ENCODE measurements around the gene TNFRSF19. TPM values are rescaled to one million over a fixed set of nuclear protein-coding genes. Genes with fewer than 3 reads are reported as not detected.
A peak's percentile ranks its signal among the peaks of the same experiment; 100 is the strongest.

Gene TNFRSF19
- total and polyA plus RNA-seq, 2 of the 13 experiments (the other 11 are each of a cell fraction or from before 2014, with no cell fraction given) = 75.3 to 77.7 TPM

DNA sequence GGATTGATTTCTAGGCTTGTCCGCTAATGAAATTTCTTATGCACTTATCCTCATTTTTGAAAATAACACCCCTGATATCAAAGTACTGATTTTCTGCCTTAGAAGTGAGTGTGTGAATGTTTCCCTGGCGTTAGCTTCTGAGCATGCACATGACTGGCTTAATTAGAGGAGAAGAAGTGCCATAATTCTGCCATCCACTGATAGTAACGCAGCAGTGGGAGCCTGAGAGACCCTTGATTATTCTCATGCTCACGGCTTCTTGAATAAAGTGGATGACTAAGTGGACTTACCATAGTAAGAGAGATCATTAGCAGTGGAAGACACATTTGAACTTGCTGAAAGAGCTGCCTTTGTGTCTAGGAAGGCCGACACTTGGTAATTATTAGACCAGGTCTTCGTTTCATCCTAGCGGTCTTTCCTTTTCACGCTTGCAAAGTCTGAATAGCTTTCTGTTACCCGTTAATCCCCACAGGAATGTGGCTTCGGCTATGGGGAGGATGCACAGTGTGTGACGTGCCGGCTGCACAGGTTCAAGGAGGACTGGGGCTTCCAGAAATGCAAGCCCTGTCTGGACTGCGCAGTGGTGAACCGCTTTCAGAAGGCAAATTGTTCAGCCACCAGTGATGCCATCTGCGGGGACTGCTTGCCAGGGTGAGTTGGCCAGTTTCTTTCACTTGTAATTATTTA lies 45.3 kb downstream of the TNFRSF19 start (continued):
- TF ChIP-seq, protein P1, sequence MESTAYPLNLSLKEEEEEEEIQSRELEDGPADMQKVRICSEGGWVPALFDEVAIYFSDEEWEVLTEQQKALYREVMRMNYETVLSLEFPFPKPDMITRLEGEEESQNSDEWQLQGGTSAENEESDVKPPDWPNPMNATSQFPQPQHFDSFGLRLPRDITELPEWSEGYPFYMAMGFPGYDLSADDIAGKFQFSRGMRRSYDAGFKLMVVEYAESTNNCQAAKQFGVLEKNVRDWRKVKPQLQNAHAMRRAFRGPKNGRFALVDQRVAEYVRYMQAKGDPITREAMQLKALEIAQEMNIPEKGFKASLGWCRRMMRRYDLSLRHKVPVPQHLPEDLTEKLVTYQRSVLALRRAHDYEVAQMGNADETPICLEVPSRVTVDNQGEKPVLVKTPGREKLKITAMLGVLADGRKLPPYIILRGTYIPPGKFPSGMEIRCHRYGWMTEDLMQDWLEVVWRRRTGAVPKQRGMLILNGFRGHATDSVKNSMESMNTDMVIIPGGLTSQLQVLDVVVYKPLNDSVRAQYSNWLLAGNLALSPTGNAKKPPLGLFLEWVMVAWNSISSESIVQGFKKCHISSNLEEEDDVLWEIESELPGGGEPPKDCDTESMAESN (CRISPR knock-in tag; conservative IDR thresholded peaks at IDR 0.05) = 0 out of 2 replicates have a peak, but pooled peaks have one; percentile 37
- peak; percentile 79 for TF ChIP-seq MEIS1 (CRISPR knock-in tag; IDR thresholded peaks at IDR 0.05; ENCODE audit: borderline replicate concordance)
- no peak for TF ChIP-seq IKZF4 (CRISPR knock-in tag; IDR thresholded peaks at IDR 0.05; ENCODE audit: borderline replicate concordance, low read depth, not compliant biosample characterization)
- TF ChIP-seq, protein P2, sequence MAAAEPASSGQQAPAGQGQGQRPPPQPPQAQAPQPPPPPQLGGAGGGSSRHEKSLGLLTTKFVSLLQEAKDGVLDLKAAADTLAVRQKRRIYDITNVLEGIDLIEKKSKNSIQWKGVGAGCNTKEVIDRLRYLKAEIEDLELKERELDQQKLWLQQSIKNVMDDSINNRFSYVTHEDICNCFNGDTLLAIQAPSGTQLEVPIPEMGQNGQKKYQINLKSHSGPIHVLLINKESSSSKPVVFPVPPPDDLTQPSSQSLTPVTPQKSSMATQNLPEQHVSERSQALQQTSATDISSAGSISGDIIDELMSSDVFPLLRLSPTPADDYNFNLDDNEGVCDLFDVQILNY (CRISPR knock-in tag; conservative IDR thresholded peaks at IDR 0.05) = no peak
- TF ChIP-seq ERF (CRISPR knock-in tag; IDR thresholded peaks at IDR 0.05) = peak; percentile 84; the same call in 1 of the 2 replicates
- TF ChIP-seq ZNF672 (CRISPR knock-in tag; IDR thresholded peaks at IDR 0.05) = no peak
- TF ChIP-seq, protein P3, sequence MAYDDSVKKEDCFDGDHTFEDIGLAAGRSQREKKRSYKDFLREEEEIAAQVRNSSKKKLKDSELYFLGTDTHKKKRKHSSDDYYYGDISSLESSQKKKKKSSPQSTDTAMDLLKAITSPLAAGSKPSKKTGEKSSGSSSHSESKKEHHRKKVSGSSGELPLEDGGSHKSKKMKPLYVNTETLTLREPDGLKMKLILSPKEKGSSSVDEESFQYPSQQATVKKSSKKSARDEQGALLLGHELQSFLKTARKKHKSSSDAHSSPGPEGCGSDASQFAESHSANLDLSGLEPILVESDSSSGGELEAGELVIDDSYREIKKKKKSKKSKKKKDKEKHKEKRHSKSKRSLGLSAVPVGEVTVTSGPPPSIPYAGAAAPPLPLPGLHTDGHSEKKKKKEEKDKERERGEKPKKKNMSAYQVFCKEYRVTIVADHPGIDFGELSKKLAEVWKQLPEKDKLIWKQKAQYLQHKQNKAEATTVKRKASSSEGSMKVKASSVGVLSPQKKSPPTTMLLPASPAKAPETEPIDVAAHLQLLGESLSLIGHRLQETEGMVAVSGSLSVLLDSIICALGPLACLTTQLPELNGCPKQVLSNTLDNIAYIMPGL (CRISPR knock-in tag; IDR thresholded peaks at IDR 0.05; ENCODE audit: borderline replicate concordance in 1 of 2, low read depth in 1 of 2) = 0 out of 4 replicates have a peak, but pooled peaks of 1 of the 2 experiments have one; percentile 32
- TF ChIP-seq GABPB1 (CRISPR knock-in tag; IDR thresholded peaks at IDR 0.05) = peak; percentile 26; the same call in 1 of the 2 replicates
- no peak for TF ChIP-seq ZNF274 (CRISPR knock-in tag; IDR thresholded peaks at IDR 0.05)
- TF ChIP-seq ZNF3 (CRISPR knock-in tag; IDR thresholded peaks at IDR 0.05) = no peak
- TF ChIP-seq ZC3H4 (CRISPR knock-in tag; IDR thresholded peaks at IDR 0.05; ENCODE audit: borderline replicate concordance) = no peak
- TF ChIP-seq LCORL (IDR thresholded peaks at IDR 0.05) = no peak
- TF ChIP-seq LCORL (CRISPR knock-in tag; IDR thresholded peaks at IDR 0.05) = peak; percentile 65; the same call in 1 of the 2 replicates
- TF ChIP-seq, protein P4, sequence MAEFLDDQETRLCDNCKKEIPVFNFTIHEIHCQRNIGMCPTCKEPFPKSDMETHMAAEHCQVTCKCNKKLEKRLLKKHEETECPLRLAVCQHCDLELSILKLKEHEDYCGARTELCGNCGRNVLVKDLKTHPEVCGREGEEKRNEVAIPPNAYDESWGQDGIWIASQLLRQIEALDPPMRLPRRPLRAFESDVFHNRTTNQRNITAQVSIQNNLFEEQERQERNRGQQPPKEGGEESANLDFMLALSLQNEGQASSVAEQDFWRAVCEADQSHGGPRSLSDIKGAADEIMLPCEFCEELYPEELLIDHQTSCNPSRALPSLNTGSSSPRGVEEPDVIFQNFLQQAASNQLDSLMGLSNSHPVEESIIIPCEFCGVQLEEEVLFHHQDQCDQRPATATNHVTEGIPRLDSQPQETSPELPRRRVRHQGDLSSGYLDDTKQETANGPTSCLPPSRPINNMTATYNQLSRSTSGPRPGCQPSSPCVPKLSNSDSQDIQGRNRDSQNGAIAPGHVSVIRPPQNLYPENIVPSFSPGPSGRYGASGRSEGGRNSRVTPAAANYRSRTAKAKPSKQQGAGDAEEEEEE (CRISPR knock-in tag; IDR thresholded peaks at IDR 0.05; ENCODE audit: borderline replicate concordance) = no peak
- TF ChIP-seq ZNF724P (CRISPR knock-in tag; IDR thresholded peaks at IDR 0.05; ENCODE audit: borderline replicate concordance) = no peak
- TF ChIP-seq, protein P5, sequence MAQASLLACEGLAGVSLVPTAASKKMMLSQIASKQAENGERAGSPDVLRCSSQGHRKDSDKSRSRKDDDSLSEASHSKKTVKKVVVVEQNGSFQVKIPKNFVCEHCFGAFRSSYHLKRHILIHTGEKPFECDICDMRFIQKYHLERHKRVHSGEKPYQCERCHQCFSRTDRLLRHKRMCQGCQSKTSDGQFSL (CRISPR knock-in tag; IDR thresholded peaks at IDR 0.05) = no peak
- no peak for TF ChIP-seq ZNF891 (CRISPR knock-in tag; IDR thresholded peaks at IDR 0.05)
- no peak for TF ChIP-seq ZNF251 (CRISPR knock-in tag; IDR thresholded peaks at IDR 0.05)
- no peak for TF ChIP-seq NONO (IDR thresholded peaks at IDR 0.05)
- peak; percentile 51; the same call in 1 of the 2 replicates for TF ChIP-seq NONO (CRISPR knock-in tag; conservative IDR thresholded peaks at IDR 0.05)
- TF ChIP-seq HNF4A (CRISPR knock-in tag; IDR thresholded peaks at IDR 0.05) = peak; percentile 76
